ENCODE data around the gene CCL23.
"Not testable (repeated sequence)": the region's sequence is repeated elsewhere in the genome, so short reads cannot be mapped to it uniquely, and the experiment has no call there.

- TF ChIP-seq CTCF (optimal IDR thresholded peaks at IDR 0.05 in 1 of 3, IDR thresholded peaks at IDR 0.05 in 1 of 3, conservative IDR thresholded peaks at IDR 0.05 in 1 of 3; ENCODE audit: extremely low read depth in 1 of 3, insufficient read depth in 2 of 3, low read length in 3 of 3); EZH2 (IDR thresholded peaks at IDR 0.05; ENCODE audit: low read length): not testable (repeated sequence)
Measured at GRCh38 chr17:35995346-35995745, 22.4 kb downstream of the CCL23 start.
